WTC11 (cell line): ENCODE results near the gene IL27RA.

Experiments
- E2F4 ChIP-seq: sonication (generic); formaldehyde crosslinking; IDR thresholded peaks from 2 replicates; pipeline ENCODE4 v1.8.1; 2022; ENCODE audit warnings: low read depth, mild to moderate bottlenecking, moderate library complexity, missing genetic modification reagents, borderline replicate concordance
- JAZF1 ChIP-seq: fragments of 250-450 bp; sonication (Bioruptor Pico); IDR thresholded peaks from 2 replicates; pipeline ENCODE4 v1.9.0; 2021; ENCODE audit warnings: moderate library complexity, mild to moderate bottlenecking, inconsistent platforms
- SP1 ChIP-seq: sonication (generic); formaldehyde crosslinking; conservative IDR thresholded peaks from 2 replicates; pipeline ENCODE4 v1.8.1; 2022; ENCODE audit warnings: missing genetic modification reagents
- ZBTB43 ChIP-seq: sonication (generic); formaldehyde crosslinking; IDR thresholded peaks from 2 replicates; pipeline ENCODE4 v1.8.1; 2023; ENCODE audit warnings: mild to moderate bottlenecking, missing genetic modification reagents
- ZNF232 ChIP-seq: sonication (generic); formaldehyde crosslinking; IDR thresholded peaks from 2 replicates; pipeline ENCODE4 v1.8.0; 2022; ENCODE audit warnings: mild to moderate bottlenecking, missing genetic modification reagents
- ZNF423 ChIP-seq: fragments of 250-450 bp; sonication (Bioruptor Pico); IDR thresholded peaks from 2 replicates; pipeline ENCODE4 v2.1.2; 2022; ENCODE audit warnings: mild to moderate bottlenecking, moderate library complexity
- TF ChIP-seq, protein P1 (sequence below): fragments of 200-600 bp; IDR thresholded peaks from 2 replicates; pipeline ENCODE4 v1.8.0; 2022; ENCODE audit warnings: antibody characterized with exemption

- TF ChIP-seq, protein P1, sequence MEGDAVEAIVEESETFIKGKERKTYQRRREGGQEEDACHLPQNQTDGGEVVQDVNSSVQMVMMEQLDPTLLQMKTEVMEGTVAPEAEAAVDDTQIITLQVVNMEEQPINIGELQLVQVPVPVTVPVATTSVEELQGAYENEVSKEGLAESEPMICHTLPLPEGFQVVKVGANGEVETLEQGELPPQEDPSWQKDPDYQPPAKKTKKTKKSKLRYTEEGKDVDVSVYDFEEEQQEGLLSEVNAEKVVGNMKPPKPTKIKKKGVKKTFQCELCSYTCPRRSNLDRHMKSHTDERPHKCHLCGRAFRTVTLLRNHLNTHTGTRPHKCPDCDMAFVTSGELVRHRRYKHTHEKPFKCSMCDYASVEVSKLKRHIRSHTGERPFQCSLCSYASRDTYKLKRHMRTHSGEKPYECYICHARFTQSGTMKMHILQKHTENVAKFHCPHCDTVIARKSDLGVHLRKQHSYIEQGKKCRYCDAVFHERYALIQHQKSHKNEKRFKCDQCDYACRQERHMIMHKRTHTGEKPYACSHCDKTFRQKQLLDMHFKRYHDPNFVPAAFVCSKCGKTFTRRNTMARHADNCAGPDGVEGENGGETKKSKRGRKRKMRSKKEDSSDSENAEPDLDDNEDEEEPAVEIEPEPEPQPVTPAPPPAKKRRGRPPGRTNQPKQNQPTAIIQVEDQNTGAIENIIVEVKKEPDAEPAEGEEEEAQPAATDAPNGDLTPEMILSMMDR: no peak
- no peak for TF ChIP-seq ZNF423 (CRISPR knock-in tag)
- no peak for TF ChIP-seq ZBTB43 (CRISPR knock-in tag)
- no peak for TF ChIP-seq ZNF232 (CRISPR knock-in tag)
- no peak; the same call in 1 of the 2 replicates for TF ChIP-seq SP1 (CRISPR knock-in tag)
- no peak for TF ChIP-seq JAZF1 (CRISPR knock-in tag)
- TF ChIP-seq E2F4 (CRISPR knock-in tag): no peak
Measured at GRCh38 chr19:14072535-14073260, 41.1 kb downstream of the IL27RA start, which contains the start of gene MISP3.
